Peyer's patch (tissue), 4 donors: ENCODE results near the gene PCDHGB5. TPM values are rescaled to one million over a fixed set of nuclear protein-coding genes. Genes with fewer than 3 reads are reported as not detected.
"Not testable (repeated sequence)": the region's sequence is repeated elsewhere in the genome, so short reads cannot be mapped to it uniquely, and the experiment has no call there.

Experiments
- DNase-seq, 3 donors: peaks; one replicate each; pipeline ENCODE4 v3.0.0-alpha.2; 2017 to 2019
- H3K27ac ChIP-seq, 4 donors: fragments of 200-600 bp; sonication (generic); one replicate each; pipeline ENCODE4 v1.5.1; 2016 to 2019
- H3K27me3 ChIP-seq, 2 donors: fragments of 200-600 bp; sonication (generic); one replicate each; pipeline ENCODE4 v1.5.1; 2019
- H3K36me3 ChIP-seq, 3 donors: fragments of 200-600 bp; sonication (generic); one replicate each; pipeline ENCODE4 v1.5.1; 2016 to 2019
- H3K4me1 ChIP-seq, 4 donors: fragments of 200-600 bp; sonication (generic); one replicate each; pipeline ENCODE4 v1.5.1; 2016 to 2019
- H3K4me3 ChIP-seq, 4 donors: fragments of 200-600 bp; sonication (generic); 1 replicate in 3 of 4; 2 replicates in 1 of 4; pipeline ENCODE4 v1.5.1; 2016 to 2019; ENCODE audit warnings: mild to moderate bottlenecking in 1 of 4
- H3K9me3 ChIP-seq, 4 donors: fragments of 200-600 bp; sonication (generic); one replicate each; pipeline ENCODE4 v1.5.1; 2016 to 2019; ENCODE audit warnings: mild to moderate bottlenecking in 1 of 4
- CTCF ChIP-seq, 6 experiments: fragments of 450-650 bp in 4 of 6; fragments of 200-600 bp in 2 of 6; sonication (generic) in 1 of 6; IDR thresholded peaks; one replicate each; pipeline ENCODE4 v1.5.1; 2017 to 2019; ENCODE audit warnings: antibody characterized with exemption in 6 of 6, mild to moderate bottlenecking in 3 of 6, moderate library complexity in 1 of 6
- POLR2A ChIP-seq, 2 donors: fragments of 450-650 bp; IDR thresholded peaks; one replicate each; pipeline ENCODE4 v1.5.1; 2017; ENCODE audit warnings: antibody characterized with exemption in 2 of 2, mild to moderate bottlenecking in 2 of 2, moderate library complexity in 2 of 2
- total RNA-seq, 4 donors: library from RNA; depleted of rRNA; stranded (reverse); fragments of >200 nt; gene quantifications; one replicate each; pipeline ENCODE4 v1.1.0, GENCODE V29; 2016

Gene PCDHGB5
- total RNA-seq, 4 donors from 2014 or later: 2.3 to 9.1 (median 2.9) TPM

GRCh38 chr5:141392429-141393198 lies 5.1 kb upstream of the PCDHGB5 start, which contains the start of gene PCDHGA8:
PCDHGA8 (plus strand) TSS chr5:141392633; CDS start chr5:141392814, 181 bp downstream.
- Histone ChIP-seq H3K4me1 (no peaks in the 10 kb centered on the region), H3K27ac (no peak within 1 kb of the TSS), H3K9me3 (peaks cover 0 to 62% (median 15%) of the 10 kb centered on the region in 4 donors), H3K36me3 (no peaks in the 10 kb centered on the region), H3K4me3 (no peak within 1 kb of the TSS), H3K27me3 (no peaks in the 10 kb centered on the region)
- TF ChIP-seq CTCF (IDR thresholded peaks at IDR 0.05) (no peak), POLR2A (IDR thresholded peaks at IDR 0.05) (no peak)
- DNase-seq: no peak

GRCh38 chr5:141393267-141393666 lies 4.5 kb upstream of the PCDHGB5 start:
- no peaks in the 10 kb centered on the region for H3K27me3 ChIP-seq
- H3K36me3 ChIP-seq: no peaks in the 10 kb centered on the region
- H3K9me3 ChIP-seq: peaks cover 0 to 60% (median 15%) of the 10 kb centered on the region in 4 donors
- H3K4me3 ChIP-seq: no peak overlapping the region
- no peaks in the 10 kb centered on the region for H3K4me1 ChIP-seq
- no peak overlapping the region for H3K27ac ChIP-seq
- no peak for DNase-seq
- TF ChIP-seq CTCF (IDR thresholded peaks at IDR 0.05) (no peak), POLR2A (IDR thresholded peaks at IDR 0.05) (no peak)

- H3K4me1 ChIP-seq, H3K27ac ChIP-seq, H3K27me3 ChIP-seq, H3K4me3 ChIP-seq, DNase-seq, H3K36me3 ChIP-seq: not testable (repeated sequence)
- peaks cover 0 to 60% (median 17%) of the 10 kb centered on the region in 4 donors for H3K9me3 ChIP-seq
These were observed 3.2 kb upstream of the PCDHGB5 start for GRCh38 chr5:141394401-141395187.

- Histone ChIP-seq H3K4me3 (no peak overlapping the region), H3K27me3 (no peaks in the 10 kb centered on the region), H3K4me1 (no peaks in the 10 kb centered on the region), H3K36me3 (no peaks in the 10 kb centered on the region), H3K9me3 (peaks cover 0 to 59% (median 20%) of the 10 kb centered on the region in 4 donors), H3K27ac (no peak overlapping the region)
- TF ChIP-seq POLR2A (IDR thresholded peaks at IDR 0.05) (no peak), CTCF (IDR thresholded peaks at IDR 0.05) (no peak)
- DNase-seq: no peak
These were observed 861 bp downstream of the PCDHGB5 start for GRCh38 chr5:141398608-141399007.

GRCh38 chr5:141399555-141400258 lies 2.0 kb downstream of the PCDHGB5 start:
- DNase-seq: no peak
- H3K27me3 ChIP-seq: no peaks in the 10 kb centered on the region
- no peaks in the 10 kb centered on the region for H3K36me3 ChIP-seq
- no peaks in the 10 kb centered on the region for H3K4me1 ChIP-seq
- H3K9me3 ChIP-seq: peaks cover 0 to 53% (median 15%) of the 10 kb centered on the region in 4 donors
- no peak overlapping the region for H3K27ac ChIP-seq
- no peak for TF ChIP-seq POLR2A (IDR thresholded peaks at IDR 0.05)
- no peak for TF ChIP-seq CTCF (IDR thresholded peaks at IDR 0.05)
- H3K4me3 ChIP-seq: no peak overlapping the region
